A549 treated with GW870086 at 1 μM for 4 hours (cell line): Measurements from ENCODE around the gene ERI2. TPM values are rescaled to one million over a fixed set of nuclear protein-coding genes. Genes with fewer than 3 reads are reported as not detected.

Experiments
- total RNA-seq: library from RNA; stranded (reverse); fragments of 200-300 nt; extraction: Qiagen RNA extraction; gene quantifications from 5 replicates; pipeline ENCODE4 v1.2.3, GENCODE V29; 2022; ENCODE audit warnings: low read depth

ERI2 gene
- total RNA-seq: 7.3 to 15.4 TPM (median 14.4 TPM) in 5 replicates

GRCh38 chr16:20806168-20807050, at the start of gene ERI2, which contains the start of gene REXO5:
ERI2 (minus strand) TSS chr16:20806472; CDS start chr16:20806430, 42 bp downstream.
REXO5 (plus strand) TSS chr16:20806527; CDS start chr16:20806954, 427 bp downstream.

GRCh38 chr16:20763461-20764232, 42.6 kb downstream of the ERI2 start, which contains the start of gene ACSM3:
ACSM3 (plus strand) TSS chr16:20764014; CDS start chr16:20770035, 6,021 bp downstream.

Other genes with a start within 250 kb of the ERI2 start
- not detected in 5 replicates for gene ACSM2B, start 230.1 kb downstream of the ERI2 start, total RNA-seq
- gene ACSM1, start 108.8 kb downstream of the ERI2 start, total RNA-seq: not detected in 5 replicates
- gene THUMPD1, start 64.7 kb downstream of the ERI2 start, total RNA-seq: 20.3 to 28.0 TPM (median 23.2 TPM) in 5 replicates
- 3.1 to 4.5 TPM (median 3.5 TPM) in 5 replicates for gene ACSM3, start 42.5 kb downstream of the ERI2 start, total RNA-seq
- gene REXO5, start 55 bp upstream of the ERI2 start, total RNA-seq: 3.8 to 5.4 TPM (median 4.5 TPM) in 5 replicates
- gene DCUN1D3, start 93.9 kb upstream of the ERI2 start, total RNA-seq: 7.0 to 8.1 TPM (median 7.6 TPM) in 5 replicates
- gene LYRM1, start 94.3 kb upstream of the ERI2 start, total RNA-seq: 31.8 to 39.5 TPM (median 34.9 TPM) in 5 replicates